Cerebellar nuclear complex (tissue), 1 donor: ENCODE measurements around the gene WFIKKN2.

Source experiments
- DNase-seq, 2 experiments: peaks; one replicate each; lab custom pipeline; 2025; lab: John Stamatoyannopoulos, UW

The WFIKKN2 gene

GRCh38 chr17:50808888-50809287 lies 26.5 kb upstream of the WFIKKN2 start:
- DNase-seq, result no peak

GRCh38 chr17:50813583-50813982 lies 21.8 kb upstream of the WFIKKN2 start:
- DNase-seq, result no peak

GRCh38 chr17:50815400-50815799 lies 20.0 kb upstream of the WFIKKN2 start:
- no peak for DNase-seq

- DNase-seq, result no peak
These were observed 19.1 kb upstream of the WFIKKN2 start for GRCh38 chr17:50816271-50816670.

- no peak for DNase-seq
These were observed 18.3 kb upstream of the WFIKKN2 start for GRCh38 chr17:50816771-50817751.

- DNase-seq, result no peak
These were observed 17.5 kb upstream of the WFIKKN2 start for GRCh38 chr17:50817838-50818237.

- no peak for DNase-seq
These were observed 17.1 kb upstream of the WFIKKN2 start for GRCh38 chr17:50818261-50818660.

- DNase-seq, result no peak
These were observed 16.3 kb upstream of the WFIKKN2 start for GRCh38 chr17:50818921-50819657.

GRCh38 chr17:50820651-50821050 lies 14.7 kb upstream of the WFIKKN2 start:
- DNase-seq, result no peak

GRCh38 chr17:50822550-50822949 lies 12.8 kb upstream of the WFIKKN2 start:
- DNase-seq, result no peak

- DNase-seq, result no peak
These were observed 11.0 kb upstream of the WFIKKN2 start for GRCh38 chr17:50824429-50824828.

GRCh38 chr17:50825188-50825587 lies 10.2 kb upstream of the WFIKKN2 start:
- DNase-seq, result no peak

GRCh38 chr17:50828508-50829170 lies 6.7 kb upstream of the WFIKKN2 start:
- DNase-seq, result no peak

GRCh38 chr17:50829332-50829731 lies 6.1 kb upstream of the WFIKKN2 start:
- DNase-seq, result no peak

GRCh38 chr17:50830352-50830751 lies 5.0 kb upstream of the WFIKKN2 start:
- no peak for DNase-seq

- DNase-seq, result no peak
These were observed 4.4 kb upstream of the WFIKKN2 start for GRCh38 chr17:50830994-50831393.

GRCh38 chr17:50831471-50831928 lies 3.9 kb upstream of the WFIKKN2 start:
- no peak for DNase-seq

GRCh38 chr17:50832267-50832863 lies 3.0 kb upstream of the WFIKKN2 start:
- DNase-seq, result no peak

GRCh38 chr17:50832864-50833381 lies 2.5 kb upstream of the WFIKKN2 start:
- DNase-seq, result no peak

- DNase-seq, result no peak
These were observed 1.6 kb upstream of the WFIKKN2 start for GRCh38 chr17:50833510-50834428.
